Measurements from ENCODE around the gene CUL2. TPM values are rescaled to one million over a fixed set of nuclear protein-coding genes. Genes with fewer than 3 reads are reported as not detected.

Gene CUL2
- total and polyA plus RNA-seq, 2 of the 4 experiments (the other 2 are of a cell fraction), result 18.9 to 36.6 TPM

GRCh38 chr10:35003906-35004305, 86.2 kb downstream of the CUL2 start:
- Histone ChIP-seq H2BK20ac (ENCODE audit: low read depth, low read length) (peak overlapping the region; percentile 53; the same call in 1 of the 2 replicates), H2BK5ac (ENCODE audit: low read depth, low read length, poor library complexity, severe bottlenecking) (no peak overlapping the region), H2AK9ac (replicated peaks; ENCODE audit: low read depth, low read length, poor library complexity) (no peak overlapping the region), H3K4ac (ENCODE audit: low read depth, low read length) (no peak overlapping the region), H4K20me1 (ENCODE audit: insufficient read depth, low read length) (no peaks in the 10 kb centered on the region), H3K9me3 (ENCODE audit: control insufficient read depth, insufficient read depth, low read length) (peaks cover 7% of the 10 kb centered on the region), H3K27ac (ENCODE audit: insufficient read depth, low read length) (no peak overlapping the region), H3K23ac (ENCODE audit: low read depth, low read length) (no peak overlapping the region), H2AK5ac (ENCODE audit: low read depth, low read length) (no peak overlapping the region), H3K36me3 (ENCODE audit: control insufficient read depth, insufficient read depth, low read length) (peaks cover 2% of the 10 kb centered on the region; the same call in 1 of the 2 replicates), H3K27me3 (ENCODE audit: control insufficient read depth, insufficient read depth, low read length) (no peaks in the 10 kb centered on the region), H2AFZ (replicated peaks; ENCODE audit: low read length, poor library complexity) (no peak overlapping the region), H3K4me3 (ENCODE audit: insufficient read depth, low read depth, low read length) (no peak overlapping the region), H3K9ac (ENCODE audit: low read depth, low read length) (no peak overlapping the region), H3K9me1 (ENCODE audit: insufficient read depth, low read length) (peaks cover 12% of the 10 kb centered on the region), H3K4me1 (ENCODE audit: control insufficient read depth, insufficient read depth, low read length) (peaks cover 6% of the 10 kb centered on the region), H3K18ac (ENCODE audit: low read depth, low read length) (no peak overlapping the region), H2BK120ac (ENCODE audit: low read depth, low read length) (no peak overlapping the region; the same call in 1 of the 2 replicates), H2BK15ac (ENCODE audit: low read depth, low read length) (no peak overlapping the region), H3K56ac (ENCODE audit: extremely low read depth, insufficient read depth, low read length) (no peak overlapping the region), H4K91ac (ENCODE audit: insufficient read depth, low read depth, low read length) (no peak overlapping the region; the same call in 1 of the 2 replicates), H3K4me2 (ENCODE audit: low read depth, low read length) (no peak overlapping the region), H3K79me1 (ENCODE audit: low read depth in 1 of 2, low read length in 2 of 2) (peaks cover 0 to 4% of the 10 kb centered on the region in 2 experiments; a peak in 1 of 4 replicates), H4K5ac (ENCODE audit: low read depth, low read length) (no peak overlapping the region), H4K8ac (ENCODE audit: low read depth in 2 of 2, low read length in 2 of 2) (0 out of 4 replicates have a peak overlapping the region, but pooled peaks of 1 of the 2 experiments have one; percentile 5), H3K14ac (replicated peaks; ENCODE audit: low read depth, low read length) (no peak overlapping the region)
- in situ Hi-C loops (cut with MboI; ENCODE audit: low sequenced_read_pairs), result loop anchor here (25.0 kb wide), 1 partner anchor 342 kb away; no protein-coding TSS in a partner anchor
- dilution Hi-C loops (cut with HindIII; ENCODE audit: low sequenced_read_pairs, unreplicated experiment), result no loop called here
- TF ChIP-seq FOS (IDR thresholded peaks at IDR 0.05; ENCODE audit: low read depth, low read length), result no peak
- no peak for TF ChIP-seq CEBPB (IDR thresholded peaks at IDR 0.05; ENCODE audit: low read depth, low read length)
- TF ChIP-seq MAFK (IDR thresholded peaks at IDR 0.05; ENCODE audit: low read depth, low read length), result no peak
- TF ChIP-seq MAZ (IDR thresholded peaks at IDR 0.05; ENCODE audit: borderline replicate concordance, low read depth, low read length), result no peak
- no peak for TF ChIP-seq NFE2L2 (IDR thresholded peaks at IDR 0.05; ENCODE audit: low read depth, low read length)
- no peak for TF ChIP-seq ELK1 (IDR thresholded peaks at IDR 0.05; ENCODE audit: borderline replicate concordance, low read depth, low read length)
- no peak for TF ChIP-seq MXI1 (IDR thresholded peaks at IDR 0.05; ENCODE audit: borderline replicate concordance, low read depth, low read length)
- TF ChIP-seq RCOR1 (IDR thresholded peaks at IDR 0.05; ENCODE audit: insufficient replicate concordance, low read length), result no peak
- TF ChIP-seq RFX5 (IDR thresholded peaks at IDR 0.05; ENCODE audit: low read depth, low read length), result no peak
- no peak for TF ChIP-seq RAD21 (IDR thresholded peaks at IDR 0.05; ENCODE audit: low read length)
- ChIA-PET POLR2A (ENCODE audit: unreplicated experiment) (no interaction called here), CTCF (interaction anchor here (0.6 to 1.8 kb wide), 2 partner anchors 9 to 13 kb away, joined by 4 to 9 read pairs; no protein-coding TSS in a partner anchor)
- ATAC-seq (ENCODE audit: low read depth), result no peak
- WGBS, 2 experiments (ENCODE audit: extremely low coverage in 2 of 2, insufficient read length in 1 of 2), result no CpG with 5 or more reads among the region's 4 CpGs
- no TSS peak for BruUV-seq (replicated peaks)
- intact Hi-C loops (cut with micrococcal nuclease), result no loop called here
- no peak for DNase-seq

Measured in IMR-90 (cell line).